GM12864 (cell line): Measurements from ENCODE around the gene MLH3.

Experiments used
- DNase-seq: peaks from one replicate; pipeline ENCODE4 v3.0.0-alpha.2; 2011; ENCODE audit warnings: low read depth
- H3K4me3 ChIP-seq: 2 replicates; pipeline ENCODE4 v1.5.1; 2011; ENCODE audit warnings: mild to moderate bottlenecking, low read depth, low read length, control low read depth
- TF ChIP-seq, protein P1 (sequence below): IDR thresholded peaks from 2 replicates; pipeline ENCODE4 v1.5.1; 2011; ENCODE audit warnings: low read depth, mild to moderate bottlenecking, moderate library complexity, low read length, control low read depth, inconsistent platforms; ENCODE audit errors: missing control alignments

MLH3 gene

DNA sequence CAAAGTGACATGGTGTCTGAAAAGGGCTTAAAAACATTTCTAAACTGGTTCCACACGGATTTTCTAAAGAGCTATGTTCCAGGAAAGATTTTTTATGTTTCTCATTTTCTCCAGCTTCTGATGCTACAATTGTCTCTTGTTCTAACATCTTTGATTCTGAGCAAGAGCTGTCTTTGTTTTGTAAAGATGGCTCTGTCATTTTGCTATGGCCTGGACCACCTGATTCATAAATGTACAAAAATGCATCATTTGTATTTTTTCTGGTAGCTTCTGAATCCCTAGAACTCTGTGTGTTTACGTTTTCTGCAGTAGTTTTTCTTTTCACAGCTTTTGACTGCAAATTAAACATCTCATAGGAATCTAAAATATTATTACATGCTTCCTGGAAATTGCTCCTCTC lies 3.2 kb downstream of the MLH3 start:
- H3K4me3 ChIP-seq = no peak overlapping the region
- TF ChIP-seq, protein P1, sequence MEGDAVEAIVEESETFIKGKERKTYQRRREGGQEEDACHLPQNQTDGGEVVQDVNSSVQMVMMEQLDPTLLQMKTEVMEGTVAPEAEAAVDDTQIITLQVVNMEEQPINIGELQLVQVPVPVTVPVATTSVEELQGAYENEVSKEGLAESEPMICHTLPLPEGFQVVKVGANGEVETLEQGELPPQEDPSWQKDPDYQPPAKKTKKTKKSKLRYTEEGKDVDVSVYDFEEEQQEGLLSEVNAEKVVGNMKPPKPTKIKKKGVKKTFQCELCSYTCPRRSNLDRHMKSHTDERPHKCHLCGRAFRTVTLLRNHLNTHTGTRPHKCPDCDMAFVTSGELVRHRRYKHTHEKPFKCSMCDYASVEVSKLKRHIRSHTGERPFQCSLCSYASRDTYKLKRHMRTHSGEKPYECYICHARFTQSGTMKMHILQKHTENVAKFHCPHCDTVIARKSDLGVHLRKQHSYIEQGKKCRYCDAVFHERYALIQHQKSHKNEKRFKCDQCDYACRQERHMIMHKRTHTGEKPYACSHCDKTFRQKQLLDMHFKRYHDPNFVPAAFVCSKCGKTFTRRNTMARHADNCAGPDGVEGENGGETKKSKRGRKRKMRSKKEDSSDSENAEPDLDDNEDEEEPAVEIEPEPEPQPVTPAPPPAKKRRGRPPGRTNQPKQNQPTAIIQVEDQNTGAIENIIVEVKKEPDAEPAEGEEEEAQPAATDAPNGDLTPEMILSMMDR = no peak
- no peak for DNase-seq

DNA sequence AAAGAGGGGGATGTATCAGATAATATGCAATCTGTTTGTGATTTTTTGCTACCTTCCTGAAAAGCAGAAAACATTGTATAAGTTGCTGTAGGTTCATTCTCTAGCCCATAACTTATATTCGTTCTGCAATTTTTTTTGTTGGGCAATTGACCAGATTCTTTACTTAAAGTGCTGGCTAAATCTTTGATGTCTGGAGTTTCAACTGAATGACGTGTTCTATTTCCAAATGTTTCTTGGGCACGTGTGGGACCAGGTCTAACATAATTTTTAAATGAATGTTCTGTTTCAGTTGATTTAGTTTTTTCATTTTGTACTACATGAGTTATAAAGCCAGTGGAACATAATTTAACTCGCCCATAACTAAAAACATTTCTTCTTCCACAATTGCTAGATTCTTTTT lies 3.8 kb downstream of the MLH3 start:
- DNase-seq = no peak
- TF ChIP-seq, protein P1 = no peak
- H3K4me3 ChIP-seq = no peak overlapping the region

DNA sequence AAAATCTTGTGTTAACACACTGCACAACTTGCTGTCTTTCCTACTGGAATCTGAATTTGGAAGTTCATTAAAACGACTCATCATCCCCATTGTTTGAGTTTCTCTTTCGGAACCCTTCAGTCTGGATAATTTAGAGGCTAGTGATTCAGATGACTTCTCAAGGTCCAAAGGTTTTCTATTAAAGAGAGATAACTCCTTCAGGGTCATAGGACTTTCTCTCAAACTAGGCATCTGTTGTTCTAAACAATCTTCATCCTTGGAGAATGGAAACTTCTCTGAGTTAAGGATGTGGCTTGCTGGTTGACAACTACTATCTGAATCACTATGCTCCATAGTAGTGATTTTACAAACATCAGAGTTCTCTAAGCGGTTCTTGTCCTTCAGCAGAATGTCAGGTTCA lies 4.4 kb downstream of the MLH3 start:
- no peak overlapping the region for H3K4me3 ChIP-seq
- TF ChIP-seq, protein P1 = no peak
- no peak for DNase-seq

DNA sequence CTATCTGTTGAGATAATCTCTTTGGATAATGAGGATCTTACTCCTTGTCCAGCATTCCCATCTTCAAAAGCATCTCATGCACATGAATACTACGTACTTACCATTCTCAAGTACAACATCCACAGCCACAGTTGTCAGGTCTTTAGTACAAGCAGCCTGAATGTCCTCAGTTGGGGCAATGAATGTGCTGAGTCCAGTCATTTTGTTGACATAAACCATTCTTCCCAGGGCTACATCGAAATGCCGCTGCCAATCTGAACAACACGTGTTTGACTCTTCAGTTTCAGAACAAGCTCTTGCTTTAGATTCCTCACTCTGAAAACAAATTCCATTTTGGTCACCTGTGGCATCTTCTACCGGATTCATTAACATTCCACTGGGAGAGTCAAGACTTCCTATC lies 5.0 kb downstream of the MLH3 start:
- TF ChIP-seq, protein P1 = no peak
- DNase-seq = no peak
- no peak overlapping the region for H3K4me3 ChIP-seq

DNA sequence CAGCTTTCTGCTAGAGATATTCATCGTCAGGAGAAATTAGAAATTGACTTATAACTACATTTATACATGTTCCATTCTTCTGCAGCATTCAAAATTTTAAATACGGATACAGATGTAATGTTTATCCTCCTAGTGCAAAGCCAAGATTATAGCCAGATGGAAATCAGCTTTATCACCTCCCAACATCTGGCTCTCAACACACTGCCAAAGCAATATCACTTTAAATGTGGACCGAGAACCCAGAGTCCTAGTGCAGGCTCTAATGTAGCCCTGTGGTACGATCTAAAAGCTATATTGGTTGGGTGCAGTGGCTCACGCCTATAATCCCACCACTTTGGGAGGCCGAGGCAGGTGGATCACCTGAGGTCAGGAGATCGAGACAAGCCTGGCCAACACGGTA lies 6.5 kb downstream of the MLH3 start:
- TF ChIP-seq, protein P1 = no peak
- DNase-seq = no peak
- no peak overlapping the region for H3K4me3 ChIP-seq

DNA sequence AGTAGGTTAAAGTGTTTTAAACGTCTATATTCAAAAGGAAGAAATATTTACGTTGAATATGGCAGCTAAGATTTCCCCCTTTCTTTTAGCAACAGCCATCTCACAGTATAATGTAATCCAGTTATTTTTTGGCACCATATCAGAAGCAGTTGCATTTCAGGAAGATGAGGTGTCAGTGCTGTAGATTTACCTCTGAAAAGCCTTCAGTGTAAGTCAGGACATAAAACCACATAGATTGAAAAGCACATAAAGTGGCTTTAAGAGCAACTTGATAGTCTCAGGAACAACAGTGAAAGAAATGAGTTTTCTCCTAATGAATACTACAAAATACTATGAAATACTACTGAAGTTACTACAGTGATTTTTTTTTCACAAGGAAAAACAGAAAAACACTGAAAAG lies 6.9 kb downstream of the MLH3 start:
- TF ChIP-seq, protein P1 = no peak
- no peak overlapping the region for H3K4me3 ChIP-seq
- no peak for DNase-seq

DNA sequence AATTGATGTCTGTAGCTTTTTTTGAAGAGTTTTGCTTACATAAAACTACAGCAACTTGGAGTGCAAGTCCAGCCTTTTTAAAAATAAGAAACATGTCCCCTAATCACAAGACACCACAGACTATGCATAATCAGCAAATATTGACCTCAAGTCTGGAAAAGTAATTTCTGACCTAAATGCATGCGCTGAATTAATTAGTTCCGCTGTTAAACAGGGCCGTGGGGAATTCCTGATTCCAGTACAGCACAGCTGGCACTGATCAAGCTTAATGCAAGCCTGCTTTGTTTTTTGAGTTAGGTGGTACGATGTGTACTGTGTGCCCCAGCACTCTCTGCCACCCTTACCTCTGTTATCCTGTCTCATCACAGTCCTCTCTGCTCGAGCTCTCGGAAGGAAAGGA lies 9.2 kb downstream of the MLH3 start:
- H3K4me3 ChIP-seq = no peak overlapping the region
- TF ChIP-seq, protein P1 = no peak

More for the DNA sequence above, 9.2 kb downstream of the MLH3 start:
- DNase-seq = no peak
